Cortex of kidney (tissue), 1 donor: Measurements from ENCODE around the gene ITPR1.
"Not testable (repeated sequence)": the region's sequence is repeated elsewhere in the genome, so short reads cannot be mapped to it uniquely, and the experiment has no call there.

Source experiments
- DNase-seq: peaks from one replicate; lab custom pipeline; 2025; lab: John Stamatoyannopoulos, UW

Gene ITPR1

GRCh38 chr3:4571690-4572334 lies 78.7 kb downstream of the ITPR1 start:
- no peak for DNase-seq

- DNase-seq, result no peak
Measured at GRCh38 chr3:4573153-4573552, 80.0 kb downstream of the ITPR1 start.

- no peak for DNase-seq
Measured at GRCh38 chr3:4574426-4574965, 81.3 kb downstream of the ITPR1 start.

- no peak for DNase-seq
Measured at GRCh38 chr3:4575381-4575780, 82.2 kb downstream of the ITPR1 start.

- DNase-seq, result no peak
Measured at GRCh38 chr3:4577721-4578120, 84.6 kb downstream of the ITPR1 start.

- no peak for DNase-seq
Measured at GRCh38 chr3:4580346-4581123, 87.4 kb downstream of the ITPR1 start.

GRCh38 chr3:4581124-4581424 lies 87.9 kb downstream of the ITPR1 start:
- DNase-seq, result no peak

GRCh38 chr3:4581498-4581897 lies 88.3 kb downstream of the ITPR1 start:
- no peak for DNase-seq

GRCh38 chr3:4581920-4582611 lies 88.9 kb downstream of the ITPR1 start:
- no peak for DNase-seq

GRCh38 chr3:4582624-4583023 lies 89.5 kb downstream of the ITPR1 start:
- no peak for DNase-seq

GRCh38 chr3:4583416-4583815 lies 90.3 kb downstream of the ITPR1 start:
- DNase-seq, result no peak

- DNase-seq, result no peak
Measured at GRCh38 chr3:4584456-4585249, 91.5 kb downstream of the ITPR1 start.

GRCh38 chr3:4586381-4586780 lies 93.2 kb downstream of the ITPR1 start:
- DNase-seq, result no peak

GRCh38 chr3:4587061-4587837 lies 94.1 kb downstream of the ITPR1 start:
- no peak for DNase-seq

GRCh38 chr3:4587838-4588105 lies 94.6 kb downstream of the ITPR1 start:
- DNase-seq, result no peak

- no peak for DNase-seq
Measured at GRCh38 chr3:4588466-4588865, 95.3 kb downstream of the ITPR1 start.

GRCh38 chr3:4589475-4590097 lies 96.4 kb downstream of the ITPR1 start:
- no peak for DNase-seq

GRCh38 chr3:4590849-4591248 lies 97.7 kb downstream of the ITPR1 start:
- not testable (repeated sequence) for DNase-seq

GRCh38 chr3:4591669-4592068 lies 98.5 kb downstream of the ITPR1 start:
- no peak for DNase-seq

- no peak for DNase-seq
Measured at GRCh38 chr3:4593014-4593413, 99.9 kb downstream of the ITPR1 start.

GRCh38 chr3:4595710-4596113 lies 102.6 kb downstream of the ITPR1 start:
- no peak for DNase-seq
